HepG2 (cell line): ENCODE results near the gene TRAK1. TPM values are rescaled to one million over a fixed set of nuclear protein-coding genes. Genes with fewer than 3 reads are reported as not detected.

Source experiments
- ASH2L ChIP-seq: fragments of 300-600, 200-600 bp; sonication (generic); IDR thresholded peaks from 2 replicates; pipeline ENCODE4 v1.7.0; 2017; ENCODE audit warnings: low read depth, mild to moderate bottlenecking, moderate library complexity, mixed read lengths, low read length; ENCODE audit not compliant: insufficient read length
- ATF7-NPFF ChIP-seq: sonication (generic); formaldehyde crosslinking; IDR thresholded peaks from 2 replicates; pipeline ENCODE4 v1.8.1; 2023; ENCODE audit warnings: mild to moderate bottlenecking, low read depth, missing genetic modification reagents, moderate library complexity
- EHMT2 ChIP-seq: fragments of 200-600 bp; sonication (generic); IDR thresholded peaks from 2 replicates; pipeline ENCODE4 v1.7.0; 2017; ENCODE audit warnings: antibody characterized with exemption, low read depth, low read length, borderline replicate concordance
- FIP1L1 ChIP-seq: fragments of 200-400 bp; formaldehyde crosslinking; IDR thresholded peaks from 2 replicates; pipeline ENCODE4 v1.6.1; 2018; ENCODE audit warnings: low read depth, mild to moderate bottlenecking, low read length, moderate library complexity, borderline replicate concordance; ENCODE audit not compliant: insufficient read depth
- FOXA3 ChIP-seq: IDR thresholded peaks from 2 replicates; pipeline ENCODE4 v1.6.1; 2016; ENCODE audit warnings: missing genetic modification reagents, missing compliant biosample characterization
- FOXC1 ChIP-seq: sonication (generic); formaldehyde crosslinking; IDR thresholded peaks from 2 replicates; pipeline ENCODE4 v1.8.0; 2022; ENCODE audit warnings: mild to moderate bottlenecking, missing genetic modification reagents, borderline replicate concordance
- FOXK1 ChIP-seq: sonication (generic); formaldehyde crosslinking; IDR thresholded peaks from 2 replicates; pipeline ENCODE4 v1.4.0; 2020; ENCODE audit warnings: low read depth, missing genetic modification reagents, borderline replicate concordance
- HIVEP1 ChIP-seq: sonication (generic); formaldehyde crosslinking; IDR thresholded peaks from 2 replicates; pipeline ENCODE4 v1.4.0; 2020; ENCODE audit warnings: mild to moderate bottlenecking, missing genetic modification reagents
- ISL2 ChIP-seq: sonication (generic); formaldehyde crosslinking; IDR thresholded peaks from 2 replicates; pipeline ENCODE4 v1.5.0; 2020; ENCODE audit warnings: missing genetic modification reagents
- KAT8 ChIP-seq: IDR thresholded peaks from 2 replicates; pipeline ENCODE4 v1.6.1; 2016; ENCODE audit warnings: missing genetic modification reagents, missing compliant biosample characterization
- KLF16 ChIP-seq, 2 experiments: sonication (generic) in 1 of 2; formaldehyde crosslinking in 1 of 2; IDR thresholded peaks; 2 replicates each; pipeline versions ENCODE4 v1.6.1 to v1.8.0; 2016 to 2023; ENCODE audit warnings: missing genetic modification reagents in 2 of 2, missing compliant biosample characterization in 1 of 2
- MEIS2 ChIP-seq: sonication (generic); formaldehyde crosslinking; IDR thresholded peaks from 2 replicates; pipeline ENCODE4 v1.9.0; 2021; ENCODE audit warnings: mild to moderate bottlenecking, missing genetic modification reagents
- MIER2 ChIP-seq: IDR thresholded peaks from 2 replicates; pipeline ENCODE4 v1.6.1; 2016; ENCODE audit warnings: missing biosample characterization, missing genetic modification reagents
- MTERF4 ChIP-seq: sonication (generic); formaldehyde crosslinking; IDR thresholded peaks from 2 replicates; pipeline ENCODE4 v1.8.0; 2023; ENCODE audit warnings: mild to moderate bottlenecking, missing genetic modification reagents
- MYC ChIP-seq: sonication (generic); formaldehyde crosslinking; IDR thresholded peaks from 2 replicates; pipeline ENCODE4 v1.9.0; 2021; ENCODE audit warnings: missing genetic modification reagents, borderline replicate concordance
- NFE2 ChIP-seq: sonication (generic); formaldehyde crosslinking; IDR thresholded peaks from 2 replicates; pipeline ENCODE4 v1.4.0; 2020; ENCODE audit warnings: missing genetic modification reagents
- NFRKB ChIP-seq: fragments of 450-650 bp; IDR thresholded peaks from 2 replicates; pipeline ENCODE4 v1.6.1; 2017
- PLSCR1 ChIP-seq: sonication (generic); formaldehyde crosslinking; IDR thresholded peaks from 2 replicates; pipeline ENCODE4 v1.5.0; 2020; ENCODE audit warnings: missing genetic modification reagents, mild to moderate bottlenecking, borderline replicate concordance
- RFX1 ChIP-seq: fragments of 450-650 bp; IDR thresholded peaks from 2 replicates; pipeline ENCODE4 v1.6.1; 2017
- RXRB ChIP-seq: IDR thresholded peaks from 2 replicates; pipeline ENCODE4 v1.6.1; 2016; ENCODE audit warnings: borderline replicate concordance, missing genetic modification reagents, missing compliant biosample characterization
- THRA ChIP-seq: sonication (generic); formaldehyde crosslinking; IDR thresholded peaks from 2 replicates; pipeline ENCODE4 v1.4.0; 2020; ENCODE audit warnings: missing genetic modification reagents, borderline replicate concordance
- ZGPAT ChIP-seq: IDR thresholded peaks from 2 replicates; pipeline ENCODE4 v1.6.1; 2016; ENCODE audit warnings: mild to moderate bottlenecking
- ZNF124 ChIP-seq: sonication (generic); formaldehyde crosslinking; IDR thresholded peaks from 2 replicates; pipeline ENCODE4 v1.4.0; 2020; ENCODE audit warnings: missing genetic modification reagents
- ZNF205 ChIP-seq: IDR thresholded peaks from 2 replicates; pipeline ENCODE4 v1.6.1; 2018; ENCODE audit warnings: missing biosample characterization, missing genetic modification reagents
- ZNF282 ChIP-seq: fragments of 450-650 bp; IDR thresholded peaks from 2 replicates; pipeline ENCODE4 v1.6.1; 2018; ENCODE audit not compliant: partially characterized antibody
- ZNF383 ChIP-seq: sonication (generic); formaldehyde crosslinking; IDR thresholded peaks from 2 replicates; pipeline ENCODE4 v1.4.0; 2020; ENCODE audit warnings: missing genetic modification reagents, mild to moderate bottlenecking, borderline replicate concordance
- ZNF451 ChIP-seq: sonication (generic); formaldehyde crosslinking; IDR thresholded peaks from 2 replicates; pipeline ENCODE4 v1.5.0; 2020; ENCODE audit warnings: mild to moderate bottlenecking, missing genetic modification reagents
- ZNF558 ChIP-seq: sonication (generic); formaldehyde crosslinking; IDR thresholded peaks from 2 replicates; pipeline ENCODE4 v1.9.0; 2022; ENCODE audit warnings: mild to moderate bottlenecking, missing genetic modification reagents, borderline replicate concordance
- polyA plus RNA-seq, 8 experiments: library from polyadenylated mRNA; depleted of rRNA in 3 of 8; stranded (reverse) in 7 of 8; unstranded in 1 of 8; fragments of >200 nt; fragmentation: Illumina TruSeq in 4 of 8; extraction: Trizol in 4 of 8; gene quantifications; 2 replicates each; pipeline versions ENCODE4 v1.2.1 to v1.2.3, GENCODE V29; 2011 to 2016; ENCODE audit warnings: low read depth in 4 of 8, missing spikeins in 1 of 8, mixed read lengths in 1 of 8; ENCODE audit not compliant: insufficient read depth in 1 of 8
- total RNA-seq, 5 experiments: library from RNA; depleted of rRNA; stranded (reverse); fragments of >200 nt; fragmentation: Illumina TruSeq; extraction: Trizol; gene quantifications; 2 replicates each; pipeline ENCODE4 v1.2.3, GENCODE V29; 2016; ENCODE audit warnings: low read depth in 1 of 5

The TRAK1 gene
- total and polyA plus RNA-seq, 2 of the 13 experiments (the other 11 are each of a cell fraction or from before 2014, with no cell fraction given), result 20.5 to 46.6 TPM

GRCh38 chr3:42118762-42119361 is 27.7 kb downstream of the TRAK1 start (continued):
- no peak for TF ChIP-seq RFX1
- no peak for TF ChIP-seq MEIS2 (CRISPR knock-in tag)
- TF ChIP-seq FIP1L1, result no peak
- no peak for TF ChIP-seq FOXC1
- no peak for TF ChIP-seq MYC (CRISPR knock-in tag)
- no peak for TF ChIP-seq ATF7-NPFF (CRISPR knock-in tag)
- no peak for TF ChIP-seq MIER2
- TF ChIP-seq MTERF4 (CRISPR knock-in tag), result no peak
- TF ChIP-seq ZGPAT, result 0 out of 2 replicates have a peak, but pooled peaks have one; percentile 25
- no peak for TF ChIP-seq ZNF558
- TF ChIP-seq FOXA3, result peak; percentile 30; the same call in 1 of the 2 replicates
- TF ChIP-seq ASH2L, result no peak
- no peak for TF ChIP-seq ZNF383
- peak; percentile 45; the same call in 1 of the 2 replicates for TF ChIP-seq FOXK1 (CRISPR knock-in tag)
- TF ChIP-seq HIVEP1 (CRISPR knock-in tag), result no peak
- no peak for TF ChIP-seq ISL2 (CRISPR knock-in tag)
- no peak for TF ChIP-seq PLSCR1 (CRISPR knock-in tag)
- TF ChIP-seq EHMT2, result no peak
- peak; percentile 47; the same call in 1 of the 2 replicates for TF ChIP-seq RXRB (CRISPR knock-in tag)
- TF ChIP-seq ZNF124 (CRISPR knock-in tag), result 0 out of 2 replicates have a peak, but pooled peaks have one; percentile 46
- peak; percentile 31; the same call in 1 of the 2 replicates for TF ChIP-seq KAT8 (CRISPR knock-in tag)
- no peak for TF ChIP-seq NFRKB
- TF ChIP-seq THRA, result peak; percentile 56; the same call in 1 of the 2 replicates
- no peak for TF ChIP-seq ZNF451 (CRISPR knock-in tag)
- no peak for TF ChIP-seq KLF16 (CRISPR knock-in tag; IDR thresholded peaks at IDR 0.05)
- no peak for TF ChIP-seq ZNF282
- TF ChIP-seq ZNF205 (CRISPR knock-in tag), result 0 out of 2 replicates have a peak, but pooled peaks have one; percentile 43
- no peak for TF ChIP-seq NFE2
